Epidermal melanocyte (primary cell): ENCODE results near the gene WDFY1.
"Not testable (repeated sequence)": the region's sequence is repeated elsewhere in the genome, so short reads cannot be mapped to it uniquely, and the experiment has no call there.

ENCODE experiments used
- DNase-seq: peaks from one replicate; pipeline ENCODE4 v3.0.0; 2011; ENCODE audit warnings: low spot score; ENCODE audit not compliant: insufficient read length

The WDFY1 gene

DNA sequence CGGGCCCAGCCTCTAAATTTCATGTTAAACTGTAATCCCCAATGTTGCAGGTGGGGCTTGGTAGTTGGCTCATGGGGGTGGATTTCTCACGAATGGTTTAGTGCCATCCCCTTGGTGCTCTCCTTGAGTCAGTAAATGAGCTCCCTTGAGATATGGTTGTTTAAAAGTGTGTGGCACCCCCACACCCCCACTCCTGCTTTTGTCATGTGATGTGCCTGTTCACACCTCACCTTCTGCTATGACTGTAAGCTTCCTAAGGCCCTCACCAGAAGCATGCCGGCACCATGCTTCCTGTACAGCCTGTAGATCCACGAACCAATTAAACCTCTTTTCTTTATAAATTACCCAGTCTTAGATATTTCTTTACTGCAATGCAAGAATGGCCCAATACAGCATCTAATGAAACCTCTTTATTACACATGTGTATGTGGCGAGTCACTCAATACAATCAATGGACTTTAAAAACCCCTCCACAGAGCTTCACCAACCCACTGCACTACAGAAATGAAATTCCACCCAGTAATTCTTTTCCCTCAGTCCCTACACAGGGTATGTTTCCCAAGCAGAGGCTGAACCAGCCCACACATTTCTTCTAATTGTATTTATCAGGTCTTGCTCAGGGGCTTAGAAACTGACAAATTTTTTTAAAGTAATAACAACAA lies 47.3 kb downstream of the WDFY1 start:
- no peak for DNase-seq

DNA sequence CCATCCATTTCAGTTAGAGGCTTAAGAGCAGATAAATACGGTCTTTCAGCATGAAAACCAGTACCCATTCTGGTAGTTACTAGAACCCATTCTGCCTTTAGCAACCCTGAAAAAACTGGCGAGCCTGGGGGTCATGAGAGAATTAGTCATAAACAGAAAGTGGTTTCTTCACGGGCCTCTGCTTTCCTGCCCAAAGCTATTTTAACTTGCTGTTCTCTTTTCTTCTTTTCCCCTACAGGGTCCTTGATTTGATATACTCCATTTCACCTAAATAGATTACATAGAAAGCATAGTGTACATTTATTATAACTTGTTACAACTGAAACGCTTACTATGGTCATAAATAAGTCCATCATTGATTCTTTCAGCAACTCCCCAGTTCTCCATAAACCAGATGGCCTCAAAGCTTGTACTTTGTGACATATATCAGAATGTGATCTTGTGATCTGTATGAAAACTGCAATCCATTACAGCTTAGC lies 48.3 kb downstream of the WDFY1 start:
- DNase-seq, result peak; percentile 38

DNA sequence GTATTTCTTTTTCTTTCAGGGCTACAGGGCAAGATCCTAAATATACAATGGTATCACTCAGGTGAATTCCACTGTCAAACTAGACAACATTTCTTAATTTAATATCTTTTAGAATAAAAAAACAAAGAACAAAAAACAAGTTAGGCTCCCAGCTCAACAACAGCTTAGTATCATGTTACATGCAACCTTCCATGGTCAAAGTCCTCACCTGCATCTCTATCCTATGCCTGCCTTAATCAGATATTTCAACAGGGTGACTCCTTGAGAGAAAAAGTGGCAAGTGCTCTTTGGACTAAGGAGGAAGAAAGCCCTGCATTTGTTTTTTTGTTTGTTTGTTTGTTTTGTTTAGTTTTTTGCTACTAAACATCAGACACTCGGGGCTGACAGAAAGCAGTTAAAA lies 50.2 kb downstream of the WDFY1 start:
- DNase-seq, result no peak

DNA sequence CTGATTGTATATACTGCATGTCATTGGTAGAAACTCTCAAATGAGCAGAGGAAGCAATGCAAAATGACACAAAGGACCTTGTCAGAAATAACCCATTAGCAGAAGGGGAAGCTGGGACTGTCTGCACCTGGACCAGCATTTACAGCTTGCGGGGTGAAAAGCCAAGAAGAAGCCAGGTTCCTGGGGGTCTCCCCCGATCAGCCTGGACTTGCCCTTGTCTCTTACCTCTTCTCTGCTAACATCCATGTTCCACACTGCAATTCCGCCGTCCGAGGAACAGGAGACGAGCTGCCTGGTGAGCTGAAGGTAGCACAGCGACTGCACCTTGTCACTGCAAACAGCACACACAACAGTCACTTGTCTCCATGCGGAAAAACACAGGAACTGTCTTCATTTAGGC lies 51.1 kb downstream of the WDFY1 start:
- DNase-seq, result no peak

DNA sequence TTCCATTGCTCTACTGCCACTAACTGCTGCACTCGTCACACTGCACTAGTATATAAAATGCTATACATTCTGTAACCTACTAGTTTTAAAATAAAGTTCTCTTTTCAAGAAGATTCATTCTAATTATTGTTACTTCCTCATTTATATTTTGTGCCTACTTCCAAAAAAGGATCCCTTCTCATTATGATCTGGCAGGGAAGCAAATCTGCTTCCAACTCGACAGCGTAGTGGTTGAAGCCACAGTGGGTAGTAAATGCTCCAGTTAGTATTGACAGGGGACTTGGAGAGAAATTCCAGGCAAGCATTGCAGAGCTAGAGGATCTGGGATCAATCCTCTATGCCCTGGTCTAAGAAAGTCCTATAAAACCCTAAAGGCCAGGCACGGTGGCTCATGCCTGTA lies 54.4 kb downstream of the WDFY1 start:
- DNase-seq, result no peak

GRCh38 chr2:223889229-223889628 lies 55.9 kb downstream of the WDFY1 start:
- no peak for DNase-seq

GRCh38 chr2:223888251-223888650 lies 56.9 kb downstream of the WDFY1 start:
- DNase-seq, result no peak

- peak; percentile 44 for DNase-seq
Observed at GRCh38 chr2:223887127-223887526, 58.0 kb downstream of the WDFY1 start.

- no peak for DNase-seq
Observed at GRCh38 chr2:223886726-223887125, 58.4 kb downstream of the WDFY1 start.

DNA sequence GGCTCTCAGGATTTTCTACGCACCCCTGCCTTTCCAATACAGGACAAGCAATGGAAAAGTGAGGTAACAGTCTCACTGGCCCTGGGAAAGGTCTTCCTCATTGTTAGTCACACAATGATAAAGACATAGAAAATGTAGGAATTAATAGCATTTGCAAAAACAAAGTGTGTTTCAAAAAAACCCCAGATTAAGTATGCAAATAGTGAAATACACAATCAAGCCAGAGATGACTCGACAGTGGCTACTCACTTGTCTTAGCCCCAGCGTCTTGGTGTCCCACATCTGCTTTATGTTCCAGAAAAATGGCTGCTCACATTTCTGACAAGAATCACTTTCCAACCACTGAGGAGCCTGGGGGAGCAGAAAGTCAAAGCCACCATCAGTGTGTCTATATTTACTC lies 60.7 kb downstream of the WDFY1 start:
- no peak for DNase-seq

DNA sequence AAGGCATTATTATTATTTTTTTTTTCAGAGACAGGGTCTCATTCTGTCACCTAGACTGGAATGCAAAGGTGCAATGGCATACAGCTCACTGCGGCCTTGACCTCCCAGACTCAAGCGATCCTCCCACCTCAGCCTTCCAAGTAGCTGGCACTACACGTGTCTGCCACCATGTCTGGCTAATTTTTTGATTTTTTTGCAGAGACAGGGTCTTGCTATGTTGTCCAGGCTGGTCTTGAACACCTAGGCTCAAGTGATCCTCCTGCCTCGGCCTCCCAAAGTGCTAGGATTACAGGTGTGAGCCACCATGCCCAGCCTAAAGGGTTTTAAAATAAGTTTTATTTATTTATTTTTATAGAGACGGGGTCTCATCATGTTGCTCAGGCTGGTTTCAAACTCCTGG lies 62.4 kb downstream of the WDFY1 start:
- DNase-seq, result no peak

GRCh38 chr2:223880796-223881195 lies 64.3 kb downstream of the WDFY1 start:
- DNase-seq, result no peak

DNA sequence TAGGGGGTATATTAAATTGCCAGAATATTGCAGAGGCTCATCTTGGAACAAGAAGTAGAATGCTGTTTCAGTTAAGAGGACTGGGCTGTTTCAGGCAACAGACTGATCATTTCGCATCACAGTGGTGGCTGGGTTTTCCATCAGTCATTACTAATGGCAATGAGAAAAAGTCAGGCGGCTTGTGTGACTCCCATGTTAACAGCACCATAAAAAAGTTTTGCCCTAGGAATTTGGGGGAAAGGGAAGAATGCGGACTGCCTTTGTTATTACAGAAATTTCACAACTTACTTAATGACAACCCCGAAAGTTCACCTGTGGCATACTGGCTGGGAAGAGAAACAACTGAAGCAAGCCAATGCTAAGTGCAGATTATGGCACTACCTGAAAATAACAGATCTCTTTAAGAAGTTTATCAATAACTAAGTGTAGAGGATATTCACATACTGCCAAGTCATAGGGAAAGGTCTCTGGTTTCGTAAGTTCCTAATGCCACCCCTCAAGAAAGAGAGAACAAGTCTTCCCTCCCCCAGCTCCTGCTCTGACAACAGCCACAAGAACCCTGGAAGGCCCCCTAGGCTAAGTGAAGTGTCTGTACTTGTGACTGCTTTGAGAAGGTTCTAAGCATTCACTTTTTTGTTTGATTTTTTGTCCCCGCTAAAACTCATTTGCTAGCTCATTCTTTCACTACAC lies 67.3 kb downstream of the WDFY1 start:
- DNase-seq, result no peak

GRCh38 chr2:223873672-223874071 lies 71.5 kb downstream of the WDFY1 start:
- DNase-seq, result no peak

DNA sequence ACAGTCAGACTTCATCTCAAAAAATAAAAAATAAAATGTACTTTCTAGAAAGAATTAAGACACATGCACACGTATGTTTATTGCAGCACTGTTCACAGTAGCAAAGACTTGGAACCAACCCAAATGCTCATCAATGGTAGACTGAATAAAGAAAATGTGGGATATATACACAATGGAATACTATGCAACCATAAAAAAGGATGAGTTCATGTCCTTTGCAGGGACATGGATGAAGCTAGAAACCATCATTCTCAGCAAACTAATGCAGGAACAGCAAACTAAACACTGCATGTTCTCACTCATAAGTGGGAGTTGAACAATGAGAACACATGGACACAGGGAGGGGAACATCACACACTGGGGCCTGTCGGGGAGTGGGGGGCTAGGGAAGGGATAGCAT lies 72.4 kb downstream of the WDFY1 start:
- not testable (repeated sequence) for DNase-seq

GRCh38 chr2:223871661-223872060 lies 73.5 kb downstream of the WDFY1 start:
- DNase-seq, result not testable (repeated sequence)

GRCh38 chr2:223870840-223871611 lies 74.1 kb downstream of the WDFY1 start:
- DNase-seq, result no peak

- no peak for DNase-seq
Observed at GRCh38 chr2:223868005-223868404, 77.1 kb downstream of the WDFY1 start.

DNA sequence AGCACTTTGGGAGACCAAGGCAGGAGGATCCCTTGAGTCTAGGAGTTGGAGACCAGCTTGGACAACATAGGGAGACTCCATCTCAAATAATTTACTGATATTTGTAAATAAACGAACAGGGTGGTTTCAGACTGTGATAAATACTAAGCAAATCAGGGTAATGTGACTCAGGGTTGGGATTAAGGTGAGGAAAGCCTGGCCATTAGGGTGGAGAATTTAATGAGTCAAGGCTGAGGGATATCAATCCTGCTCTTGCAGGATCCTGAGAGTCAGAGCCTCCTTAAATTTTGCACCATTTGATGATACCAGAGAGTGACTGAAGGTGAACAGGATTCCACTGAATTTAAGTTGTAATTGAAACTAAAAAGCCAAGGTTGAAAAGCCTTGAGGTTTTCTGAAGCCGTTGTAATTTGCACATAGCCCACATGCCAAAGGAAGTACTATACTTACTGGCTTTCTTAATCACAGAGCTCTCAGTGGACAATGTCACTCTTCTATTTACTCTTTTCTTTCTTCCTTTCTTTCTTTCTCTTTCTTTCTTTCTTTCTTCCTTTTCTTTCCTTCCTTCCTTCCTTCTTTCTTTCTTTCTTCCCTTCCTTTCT lies 79.1 kb downstream of the WDFY1 start:
- no peak for DNase-seq

- DNase-seq, result no peak
Observed at GRCh38 chr2:223865124-223865523, 80.0 kb downstream of the WDFY1 start.

- no peak for DNase-seq
Observed at GRCh38 chr2:223863491-223863890, 81.6 kb downstream of the WDFY1 start.
